Nephron progenitor cell (in vitro differentiated cells): ENCODE data around the gene LPP.

Source experiments
- DNase-seq: peaks from one replicate; pipeline ENCODE4 v3.0.0; 2021
- H3K27ac Mint-ChIP-seq: 2 replicates; pipeline ENCODE4 v1.8.0; 2021; ENCODE audit warnings: mild to moderate bottlenecking, moderate library complexity, mixed read lengths
- H3K27me3 Mint-ChIP-seq: 2 replicates; pipeline ENCODE4 v1.8.0; 2021; ENCODE audit warnings: mild to moderate bottlenecking, low read depth, mixed read lengths; ENCODE audit not compliant: poor library complexity
- H3K36me3 Mint-ChIP-seq: 2 replicates; pipeline ENCODE4 v1.8.0; 2021; ENCODE audit warnings: low read depth, mixed read lengths
- H3K4me1 Mint-ChIP-seq: 2 replicates; pipeline ENCODE4 v1.8.0; 2021; ENCODE audit warnings: mixed read lengths
- H3K4me3 Mint-ChIP-seq: 2 replicates; pipeline ENCODE4 v1.8.0; 2021; ENCODE audit warnings: mild to moderate bottlenecking, moderate library complexity, mixed read lengths
- H3K9me3 Mint-ChIP-seq: 2 replicates; pipeline ENCODE4 v1.8.0; 2021; ENCODE audit warnings: mild to moderate bottlenecking, moderate library complexity, mixed read lengths
- CTCF ChIP-seq: fragments of 200-600 bp; sonication (generic); IDR thresholded peaks from 2 replicates; pipeline ENCODE4 v1.5.0; 2021; ENCODE audit warnings: antibody characterized with exemption

LPP gene

GRCh38 chr3:188271226-188271914 is 117.4 kb downstream of the LPP start:
- H3K27me3 Mint-ChIP-seq = no peaks in the 10 kb centered on the region
- H3K4me1 Mint-ChIP-seq = peaks cover 54% of the 10 kb centered on the region
- no peaks in the 10 kb centered on the region for H3K9me3 Mint-ChIP-seq
- H3K36me3 Mint-ChIP-seq = peaks cover 5% of the 10 kb centered on the region
- TF ChIP-seq CTCF = no peak
- no peak overlapping the region for H3K27ac Mint-ChIP-seq
- DNase-seq = no peak
- H3K4me3 Mint-ChIP-seq = no peak overlapping the region

DNA sequence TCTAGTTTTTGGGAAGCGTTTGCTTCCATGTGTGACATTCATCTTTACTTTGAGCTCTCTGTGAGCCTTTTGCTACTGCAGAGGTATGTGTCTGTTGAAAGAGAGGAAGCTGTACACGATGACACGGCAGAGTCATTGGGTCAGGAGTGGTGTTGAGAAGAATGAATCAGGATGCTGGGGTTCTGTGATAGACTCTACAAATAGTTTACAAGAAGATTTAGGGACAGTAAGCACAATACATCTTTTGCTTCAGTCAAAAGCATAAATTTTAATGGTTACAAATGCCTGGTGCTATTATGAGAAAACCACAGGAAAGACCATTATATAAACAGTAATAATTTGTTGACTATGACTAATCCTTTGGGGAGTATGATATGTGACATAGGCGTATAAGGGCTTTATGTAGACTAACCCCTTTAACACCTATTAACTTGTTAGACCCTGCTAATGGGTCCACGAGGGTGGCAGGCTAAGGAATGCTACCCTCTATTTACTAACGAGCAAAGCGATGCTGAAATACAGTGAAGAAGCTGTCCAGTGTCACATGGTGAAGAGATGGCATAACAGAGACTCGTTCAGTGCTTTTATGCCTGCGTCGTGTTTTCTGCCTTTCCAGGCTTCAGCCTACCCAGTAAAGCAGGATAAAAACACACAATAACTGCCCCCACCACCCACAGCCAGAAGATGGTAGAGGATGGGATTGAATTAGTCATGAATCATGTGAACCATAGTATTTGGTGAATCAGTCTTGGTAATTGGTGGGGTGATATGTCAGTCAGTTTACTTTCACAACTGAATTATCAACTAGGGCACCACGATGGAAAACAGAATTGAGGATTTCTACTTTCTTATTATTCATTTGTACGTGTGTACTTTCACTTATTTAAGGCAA is 118.8 kb downstream of the LPP start:
- no peak for DNase-seq
- H3K27ac Mint-ChIP-seq = peak overlapping the region; percentile 30
- peaks cover 58% of the 10 kb centered on the region for H3K4me1 Mint-ChIP-seq
- no peaks in the 10 kb centered on the region for H3K27me3 Mint-ChIP-seq
- H3K9me3 Mint-ChIP-seq = no peaks in the 10 kb centered on the region
- H3K36me3 Mint-ChIP-seq = peaks cover 5% of the 10 kb centered on the region
- TF ChIP-seq CTCF = no peak
- H3K4me3 Mint-ChIP-seq = no peak overlapping the region

DNA sequence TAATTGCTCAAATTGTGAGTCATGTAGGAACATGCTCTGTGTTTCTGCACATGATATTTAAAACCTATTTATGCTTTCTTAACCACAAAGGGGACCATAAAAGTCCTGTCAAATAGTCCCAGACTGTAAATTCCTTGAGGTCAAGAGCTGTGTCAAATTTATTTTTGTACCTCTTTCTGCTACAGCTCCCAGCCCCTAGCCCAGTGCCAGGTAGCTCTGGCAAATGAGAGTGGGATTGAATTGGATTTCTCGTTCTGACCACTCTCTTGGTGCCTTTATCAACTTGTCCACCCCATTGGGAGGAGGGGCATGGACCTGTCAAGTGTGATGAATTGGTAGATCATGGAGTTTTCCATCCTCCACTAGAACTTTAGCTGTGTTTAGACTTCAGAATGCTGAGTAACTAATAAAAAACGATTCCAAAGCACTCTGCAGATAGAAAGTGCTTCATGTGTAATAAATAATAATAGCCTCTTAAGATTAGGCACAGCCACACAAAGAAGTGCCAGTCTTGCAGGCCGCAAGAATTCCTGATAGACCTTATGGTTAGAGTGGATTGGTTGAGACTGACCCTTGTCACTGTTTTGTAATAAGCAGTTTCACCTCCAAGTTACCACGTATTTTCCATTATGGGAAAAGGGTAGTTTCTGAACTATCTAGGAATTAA is 120.4 kb downstream of the LPP start:
- no peak for TF ChIP-seq CTCF
- no peak overlapping the region for H3K4me3 Mint-ChIP-seq
- H3K36me3 Mint-ChIP-seq = peaks cover 5% of the 10 kb centered on the region
- H3K9me3 Mint-ChIP-seq = no peaks in the 10 kb centered on the region
- no peak overlapping the region for H3K27ac Mint-ChIP-seq
- peaks cover 3% of the 10 kb centered on the region for H3K27me3 Mint-ChIP-seq
- no peak for DNase-seq
- peaks cover 62% of the 10 kb centered on the region for H3K4me1 Mint-ChIP-seq

DNA sequence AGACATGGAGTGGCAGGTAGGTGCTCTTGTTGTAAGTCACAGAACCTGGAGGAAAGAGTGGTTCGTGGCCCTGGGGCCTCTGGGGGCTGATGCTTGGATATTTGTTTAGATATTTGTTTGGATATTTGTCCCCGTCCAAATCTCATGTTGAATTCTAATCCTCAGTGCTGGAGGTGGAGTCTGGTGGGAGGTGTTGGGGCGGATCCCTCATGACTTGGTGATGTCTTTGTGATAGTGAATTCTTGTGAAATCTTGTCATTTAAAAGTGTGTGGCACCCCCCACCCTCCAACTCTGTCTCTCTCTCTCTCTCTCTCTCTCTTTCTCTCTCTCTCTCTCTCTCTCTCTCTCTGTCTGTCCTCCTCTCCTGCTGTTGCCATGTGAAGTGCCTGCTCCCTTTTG is 122.4 kb downstream of the LPP start:
- Mint-ChIP-seq H3K4me3 (no peak overlapping the region), H3K9me3 (no peaks in the 10 kb centered on the region), H3K36me3 (peaks cover 5% of the 10 kb centered on the region), H3K27me3 (peaks cover 3% of the 10 kb centered on the region), H3K4me1 (peaks cover 56% of the 10 kb centered on the region), H3K27ac (peak overlapping the region; percentile 17)
- DNase-seq = no peak
- no peak for TF ChIP-seq CTCF

DNA sequence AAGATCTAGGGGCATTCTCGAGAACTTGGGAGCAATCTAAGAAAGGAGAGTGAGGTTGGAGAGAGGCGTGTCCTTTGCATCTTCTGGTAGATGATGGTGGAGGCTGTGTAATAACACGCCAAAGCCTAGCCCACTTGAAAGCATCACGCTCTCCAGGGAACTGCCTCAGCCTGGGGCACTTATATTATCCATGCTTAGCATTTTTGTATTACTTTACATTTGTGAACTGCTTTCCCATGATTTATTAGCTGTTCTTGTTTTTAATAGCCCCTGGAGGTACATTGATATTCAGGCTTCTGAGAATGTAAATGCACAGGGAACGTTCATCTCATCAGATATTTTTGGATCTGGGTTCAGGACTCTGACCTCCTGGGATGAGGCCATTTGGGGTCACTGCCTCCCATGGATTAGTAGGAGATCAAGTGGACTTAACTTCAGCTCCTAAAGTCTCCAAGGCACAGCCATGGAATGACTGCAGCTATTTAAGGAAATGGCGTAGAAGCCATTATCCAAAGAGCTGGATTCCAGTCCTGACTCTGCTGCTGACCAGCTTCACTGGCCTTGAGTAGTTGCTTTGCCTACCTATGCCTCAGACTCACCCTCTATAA is 124.9 kb downstream of the LPP start:
- Mint-ChIP-seq H3K36me3 (peaks cover 5% of the 10 kb centered on the region), H3K4me3 (no peak overlapping the region), H3K27me3 (peaks cover 3% of the 10 kb centered on the region), H3K9me3 (no peaks in the 10 kb centered on the region), H3K27ac (no peak overlapping the region), H3K4me1 (peaks cover 63% of the 10 kb centered on the region)
- TF ChIP-seq CTCF = no peak
- no peak for DNase-seq
